Skeletal muscle tissue (tissue), 4 donors: ENCODE results near the gene GLYATL3. TPM values are rescaled to one million over a fixed set of nuclear protein-coding genes. Genes with fewer than 3 reads are reported as not detected.

Experiments
- H3K27ac ChIP-seq: one replicate; pipeline ENCODE4 v1.7.0; 2013; ENCODE audit warnings: mild to moderate bottlenecking, low read depth, low read length, inconsistent platforms
- H3K27me3 ChIP-seq, 3 donors: one replicate each; pipeline ENCODE4 v1.7.0; 2013; ENCODE audit warnings: low read length in 3 of 3; ENCODE audit not compliant: control insufficient read depth in 3 of 3, insufficient read depth in 3 of 3
- H3K36me3 ChIP-seq, 3 donors: one replicate each; pipeline ENCODE4 v1.7.0; 2013; ENCODE audit warnings: low read length in 3 of 3; ENCODE audit not compliant: control insufficient read depth in 3 of 3, insufficient read depth in 3 of 3
- H3K4me1 ChIP-seq, 3 donors: one replicate each; pipeline ENCODE4 v1.7.0; 2013; ENCODE audit warnings: low read length in 3 of 3, mild to moderate bottlenecking in 3 of 3; ENCODE audit not compliant: control insufficient read depth in 3 of 3, insufficient read depth in 3 of 3
- H3K4me3 ChIP-seq, 3 donors: one replicate each; pipeline ENCODE4 v1.7.0; 2013; ENCODE audit warnings: low read length in 3 of 3
- H3K9ac ChIP-seq, 3 donors: one replicate each; pipeline ENCODE4 v1.7.0; 2013; ENCODE audit warnings: low read length in 3 of 3, mild to moderate bottlenecking in 3 of 3, moderate library complexity in 2 of 3, low read depth in 1 of 3
- H3K9me3 ChIP-seq, 3 donors: one replicate each; pipeline ENCODE4 v1.7.0; 2013; ENCODE audit warnings: low read length in 3 of 3; ENCODE audit not compliant: control insufficient read depth in 3 of 3
- total RNA-seq: library from RNA; depleted of rRNA; stranded (reverse); fragments of >200 nt; gene quantifications from one replicate; pipeline ENCODE4 v1.2.3, GENCODE V29; 2014
- donor health status: Osteomylitis.

The GLYATL3 gene
- not detected for total RNA-seq

DNA sequence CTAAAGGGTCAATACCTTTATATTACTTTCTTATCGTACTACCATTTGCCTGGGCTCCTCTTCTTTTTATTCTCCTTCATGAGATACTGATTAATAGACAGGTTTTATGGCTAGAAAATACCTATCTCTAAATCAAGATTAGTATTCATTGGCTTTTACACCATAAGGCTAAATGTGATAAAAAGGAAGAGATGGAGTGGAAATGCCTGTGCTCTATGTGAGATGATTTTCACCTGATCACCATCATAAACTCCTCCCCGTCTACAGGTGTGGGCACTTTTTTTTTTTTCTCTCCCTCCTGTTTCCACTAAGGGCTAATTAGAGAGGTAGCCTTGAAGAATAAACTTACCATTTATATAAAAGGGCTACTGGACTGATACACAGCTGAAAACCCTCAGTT is at the start of gene GLYATL3:
TSS of gene GLYATL3 (plus strand) at position 301 of the 400 bp plus-strand sequence. CDS start 12,068 bp downstream, outside the sequence.
- no peak within 1 kb of the TSS for H3K9ac ChIP-seq
- H3K4me1 ChIP-seq = no peaks in the 10 kb centered on the region
- H3K4me3 ChIP-seq = no peak within 1 kb of the TSS
- H3K9me3 ChIP-seq = no peaks in the 10 kb centered on the region
- H3K27ac ChIP-seq = no peak within 1 kb of the TSS
- no peaks in the 10 kb centered on the region for H3K36me3 ChIP-seq
- H3K27me3 ChIP-seq = no peaks in the 10 kb centered on the region

DNA sequence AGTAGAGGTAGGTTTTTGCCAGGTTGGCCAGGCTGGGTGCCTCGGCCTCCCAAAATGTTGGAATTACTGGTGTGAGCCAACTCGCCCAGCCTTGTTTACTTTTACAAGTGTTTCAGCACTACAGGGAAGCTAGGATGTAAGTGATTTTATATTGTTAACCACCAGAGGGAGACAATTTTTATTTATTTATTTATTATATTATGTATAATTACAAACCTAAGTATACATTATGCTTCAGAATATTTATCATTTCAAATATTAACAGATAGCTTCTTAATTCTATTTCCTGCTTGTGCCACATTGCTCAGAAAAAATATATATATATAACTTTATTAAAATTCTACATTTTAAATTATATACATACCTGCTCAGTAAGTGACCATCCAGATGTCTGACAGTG is 46.5 kb upstream of the GLYATL3 start:
- Histone ChIP-seq H3K4me3 (no peak overlapping the region), H3K9ac (no peak overlapping the region), H3K36me3 (peaks cover 5 to 35% (median 34%) of the 10 kb centered on the region in 3 donors)

DNA sequence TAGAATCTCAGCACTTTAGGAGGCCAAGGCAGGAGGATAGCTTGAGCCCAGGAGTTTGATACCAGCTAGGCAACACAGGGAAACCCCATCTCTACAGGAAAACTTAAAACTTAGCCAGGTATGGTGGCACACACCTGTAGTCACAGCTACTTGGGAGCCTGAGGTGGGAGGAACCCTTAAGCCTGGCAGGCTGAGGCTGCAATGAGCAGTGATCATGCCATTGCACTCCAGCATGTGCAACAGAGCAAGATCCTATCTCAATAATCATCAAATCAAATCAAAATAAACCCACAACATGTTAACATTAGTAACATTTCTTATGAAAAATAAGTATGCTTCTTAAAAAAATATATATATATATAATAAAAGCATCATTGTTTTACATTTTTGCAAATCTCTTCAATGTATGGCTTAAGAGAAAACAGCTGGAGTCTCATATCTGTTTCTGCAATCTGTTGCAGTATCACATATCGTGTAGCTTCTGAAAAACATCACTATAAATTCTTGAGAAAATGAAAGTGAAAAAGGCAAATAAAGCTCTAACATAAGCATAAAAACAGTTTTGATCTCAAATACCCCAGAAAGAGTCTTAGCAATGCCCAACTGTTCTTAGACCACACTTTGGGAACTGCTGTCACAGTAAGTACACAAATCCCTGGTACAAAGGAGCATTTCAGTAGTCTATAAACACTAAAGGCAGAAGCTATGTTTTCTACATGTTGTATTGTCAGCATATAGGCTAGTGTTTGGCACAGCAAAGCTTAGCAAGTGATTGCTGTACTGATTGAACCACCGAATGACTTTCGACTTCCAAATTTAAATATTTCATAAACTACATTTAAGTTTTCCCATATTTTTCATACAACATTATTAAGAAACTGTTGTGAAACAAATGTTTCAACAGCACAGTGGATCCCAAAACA is 44.7 kb upstream of the GLYATL3 start:
- no peak overlapping the region for H3K27ac ChIP-seq
- H3K9ac ChIP-seq = no peak overlapping the region
- peaks cover 2 to 29% (median 22%) of the 10 kb centered on the region in 3 donors for H3K36me3 ChIP-seq
- H3K27me3 ChIP-seq = no peaks in the 10 kb centered on the region
- H3K4me1 ChIP-seq = no peaks in the 10 kb centered on the region
- H3K4me3 ChIP-seq = no peak overlapping the region
- H3K9me3 ChIP-seq = no peaks in the 10 kb centered on the region

More for the DNA sequence above, 46.5 kb upstream of the GLYATL3 start:
- H3K27me3 ChIP-seq = no peaks in the 10 kb centered on the region
- H3K9me3 ChIP-seq = no peaks in the 10 kb centered on the region
- H3K4me1 ChIP-seq = no peaks in the 10 kb centered on the region
- H3K27ac ChIP-seq = no peak overlapping the region

DNA sequence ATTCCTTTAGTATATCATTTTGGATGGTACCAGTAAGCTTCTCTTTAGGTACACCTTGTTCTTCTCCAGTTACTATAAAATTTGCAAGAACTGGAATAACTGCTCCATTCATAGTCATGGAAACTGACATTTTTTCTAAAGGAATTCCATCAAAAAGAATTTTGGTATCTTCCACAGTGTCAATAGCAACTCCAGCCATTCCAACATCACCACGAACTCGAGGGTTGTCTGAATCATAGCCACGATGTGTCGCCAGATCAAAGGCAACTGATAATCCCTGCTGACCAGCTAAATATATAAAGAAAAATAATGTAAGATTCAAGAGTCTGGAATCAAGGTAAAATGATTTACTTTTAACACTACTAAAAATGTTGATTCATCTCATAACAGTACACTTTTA is 42.0 kb upstream of the GLYATL3 start:
- Histone ChIP-seq H3K36me3 (peaks cover 2 to 22% (median 14%) of the 10 kb centered on the region in 3 donors), H3K27me3 (no peaks in the 10 kb centered on the region), H3K27ac (no peak overlapping the region), H3K9me3 (no peaks in the 10 kb centered on the region), H3K4me3 (no peak overlapping the region), H3K9ac (no peak overlapping the region), H3K4me1 (peaks cover 3 to 12% (median 9%) of the 10 kb centered on the region in 3 donors)

DNA sequence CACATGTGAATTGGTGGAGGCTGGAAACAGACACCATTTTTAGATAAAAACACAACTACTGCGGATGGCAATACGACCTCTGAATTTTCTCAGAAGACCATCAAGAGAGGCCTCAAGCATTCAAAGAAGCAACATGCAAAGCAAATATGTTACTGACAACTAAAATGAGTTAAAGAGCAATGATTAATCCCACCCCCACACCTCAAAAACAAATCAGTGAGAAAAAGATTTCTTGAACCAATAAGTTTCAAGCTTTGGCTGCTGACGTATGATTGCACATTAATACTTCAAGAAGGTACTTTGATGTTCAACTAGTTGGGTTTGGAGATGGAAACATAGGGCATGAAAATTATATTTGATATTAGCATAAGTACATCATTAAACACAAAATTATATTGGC is 37.7 kb upstream of the GLYATL3 start:
- peaks cover 8 to 21% (median 20%) of the 10 kb centered on the region in 3 donors for H3K4me1 ChIP-seq
- peak overlapping the region; percentile 85 to 100 (median 89) for H3K9ac ChIP-seq
- H3K27ac ChIP-seq = peak overlapping the region; percentile 92
- H3K27me3 ChIP-seq = no peaks in the 10 kb centered on the region
- no peaks in the 10 kb centered on the region for H3K9me3 ChIP-seq
- H3K36me3 ChIP-seq = peaks cover 0 to 4% (median 4%) of the 10 kb centered on the region in 3 donors
- H3K4me3 ChIP-seq = peak overlapping the region; percentile 87 to 100 (median 89)

DNA sequence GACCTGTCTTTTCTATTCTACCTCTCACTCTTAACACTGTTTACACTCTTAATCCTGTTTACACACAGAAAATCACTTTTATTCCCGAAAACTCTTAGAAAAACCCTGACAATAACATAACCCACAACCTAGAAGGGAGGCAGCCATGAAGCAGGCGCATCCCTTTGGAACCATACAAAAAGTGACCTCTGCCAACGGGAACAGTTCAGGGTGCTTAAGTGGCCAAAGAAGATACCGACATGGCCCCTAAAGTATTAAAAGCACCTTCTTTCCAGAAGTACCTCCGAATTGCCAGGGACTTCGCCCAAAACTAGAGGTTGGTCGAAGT is 37.2 kb upstream of the GLYATL3 start:
- Histone ChIP-seq H3K4me3 (peak overlapping the region; percentile 87 to 100 (median 89)), H3K27ac (peak overlapping the region; percentile 92), H3K4me1 (peaks cover 8 to 21% (median 20%) of the 10 kb centered on the region in 3 donors), H3K9me3 (no peaks in the 10 kb centered on the region), H3K27me3 (no peaks in the 10 kb centered on the region), H3K36me3 (peaks cover 0 to 3% (median 0%) of the 10 kb centered on the region in 3 donors), H3K9ac (peak overlapping the region; percentile 85 to 100 (median 89))

DNA sequence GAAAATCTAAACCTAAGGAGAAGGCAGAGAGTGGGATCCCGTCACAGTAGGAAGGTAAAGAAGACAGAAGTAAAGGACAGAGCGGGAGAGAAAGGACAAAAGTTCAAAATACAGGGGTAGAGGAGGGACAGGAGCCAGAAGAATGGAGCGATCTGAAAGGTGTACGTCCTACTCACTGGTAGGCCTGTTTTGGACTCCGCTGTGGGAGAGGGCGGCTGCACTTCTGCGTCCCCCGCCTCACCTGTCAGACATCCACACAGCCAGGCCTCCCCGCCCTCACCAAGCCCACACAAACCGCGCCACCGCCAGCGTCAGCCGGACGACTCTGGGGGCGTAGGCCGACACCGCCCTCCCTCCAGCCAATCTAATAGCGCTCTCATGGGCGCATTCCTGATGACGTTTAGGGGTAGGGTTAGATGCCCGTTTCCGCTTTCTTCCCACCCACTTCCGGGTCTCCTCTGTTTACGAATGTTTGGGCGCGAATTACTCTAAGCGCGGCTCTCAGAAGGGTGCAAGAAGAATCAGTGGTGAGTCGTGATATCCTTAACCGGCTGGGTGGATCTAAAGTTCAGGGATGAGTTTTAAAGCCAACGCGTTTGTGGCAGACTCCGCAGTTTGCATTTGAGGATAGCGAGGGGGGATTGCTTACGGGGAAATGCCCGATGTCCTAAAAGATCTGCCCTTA is 36.7 kb upstream of the GLYATL3 start, which contains the start of the genes CENPQ and MMUT:
TSS of gene CENPQ (plus strand) at position 444 of the 685 bp plus-strand sequence. CDS start 6,807 bp downstream, outside the sequence.
TSS of gene MMUT (minus strand) at position 327 of the 685 bp plus-strand sequence. CDS start 3,787 bp downstream, outside the sequence.
- Histone ChIP-seq H3K27ac (peak within 1 kb of the TSS; percentile 92), H3K4me3 (peak within 1 kb of the TSS; percentile 87 to 100 (median 89)), H3K36me3 (no peaks in the 10 kb centered on the region), H3K9ac (peak within 1 kb of the TSS; percentile 85 to 100 (median 89)), H3K27me3 (no peaks in the 10 kb centered on the region), H3K4me1 (peaks cover 8 to 21% (median 20%) of the 10 kb centered on the region in 3 donors), H3K9me3 (no peaks in the 10 kb centered on the region)

DNA sequence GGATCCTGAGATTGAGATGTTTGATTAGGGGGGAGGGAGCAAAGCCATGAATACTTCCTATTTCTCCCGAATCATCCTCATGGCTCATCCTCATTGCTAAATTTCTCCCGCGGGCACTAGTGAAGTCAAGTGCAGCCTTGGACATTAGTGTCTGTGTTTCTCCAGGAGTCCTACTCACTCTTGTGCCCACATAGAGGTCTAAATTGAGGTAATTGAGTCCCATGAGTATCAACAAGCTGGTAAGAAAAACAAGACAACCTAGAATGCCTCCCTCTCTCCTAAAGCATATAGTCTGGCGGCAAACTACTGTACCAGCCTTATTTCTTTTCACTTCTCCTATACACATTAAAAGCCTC is 36.1 kb upstream of the GLYATL3 start:
- Histone ChIP-seq H3K4me1 (peaks cover 8 to 21% (median 20%) of the 10 kb centered on the region in 3 donors), H3K9me3 (no peaks in the 10 kb centered on the region), H3K27ac (peak overlapping the region; percentile 92), H3K4me3 (peak overlapping the region; percentile 87 to 100 (median 89)), H3K9ac (peak overlapping the region; percentile 85 to 100 (median 89)), H3K36me3 (no peaks in the 10 kb centered on the region), H3K27me3 (no peaks in the 10 kb centered on the region)

DNA sequence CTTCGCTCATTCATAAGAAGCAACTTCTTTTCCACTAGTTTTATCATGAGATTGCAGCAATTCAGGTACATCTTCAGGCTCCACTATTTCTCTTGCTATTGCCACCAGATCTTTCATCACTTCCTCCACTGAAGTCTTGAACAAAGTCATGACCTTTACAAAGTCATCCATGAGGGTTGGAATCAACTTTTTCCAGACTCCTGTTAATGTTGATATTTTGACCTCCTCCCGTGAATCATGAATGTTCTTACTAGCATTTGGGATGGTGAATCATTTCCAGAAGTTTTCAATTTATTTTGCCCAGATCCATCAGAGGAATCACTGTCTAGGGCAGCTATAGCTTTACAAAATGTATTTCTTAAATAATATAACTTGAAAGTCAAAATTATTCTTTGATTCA is 35.0 kb upstream of the GLYATL3 start:
- Histone ChIP-seq H3K4me3 (no peak overlapping the region), H3K9ac (no peak overlapping the region), H3K4me1 (peaks cover 8 to 21% (median 20%) of the 10 kb centered on the region in 3 donors), H3K27ac (no peak overlapping the region), H3K9me3 (no peaks in the 10 kb centered on the region), H3K36me3 (no peaks in the 10 kb centered on the region), H3K27me3 (no peaks in the 10 kb centered on the region)
